GM19099 (cell line): ENCODE data around the gene CCDC197.

ENCODE experiments used
- POLR2A ChIP-seq: IDR thresholded peaks from 3 replicates; pipeline ENCODE4 v1.6.1; 2011; ENCODE audit warnings: low read depth; ENCODE audit not compliant: insufficient read length; ENCODE audit errors: extremely low read depth

Gene CCDC197

GRCh38 chr14:93999573-93999972 lies 2.5 kb downstream of the CCDC197 start:
- no peak for TF ChIP-seq POLR2A

GRCh38 chr14:94000267-94000666 lies 3.2 kb downstream of the CCDC197 start:
- no peak for TF ChIP-seq POLR2A

GRCh38 chr14:94001016-94001415 lies 3.9 kb downstream of the CCDC197 start:
- TF ChIP-seq POLR2A, result no peak

GRCh38 chr14:94001501-94002396 lies 4.6 kb downstream of the CCDC197 start:
- no peak for TF ChIP-seq POLR2A

GRCh38 chr14:94003397-94003796 lies 6.3 kb downstream of the CCDC197 start:
- TF ChIP-seq POLR2A, result no peak

- TF ChIP-seq POLR2A, result no peak
These were observed 6.9 kb downstream of the CCDC197 start for GRCh38 chr14:94004015-94004414.

GRCh38 chr14:94005324-94006073 lies 8.4 kb downstream of the CCDC197 start:
- TF ChIP-seq POLR2A, result no peak

- no peak for TF ChIP-seq POLR2A
These were observed 11.1 kb downstream of the CCDC197 start for GRCh38 chr14:94008234-94008633.

GRCh38 chr14:94009767-94010166 lies 12.7 kb downstream of the CCDC197 start:
- no peak for TF ChIP-seq POLR2A

- TF ChIP-seq POLR2A, result no peak
These were observed 13.5 kb downstream of the CCDC197 start for GRCh38 chr14:94010625-94011024.

GRCh38 chr14:94011795-94012194 lies 14.7 kb downstream of the CCDC197 start:
- TF ChIP-seq POLR2A, result no peak

GRCh38 chr14:94014382-94014781 lies 17.3 kb downstream of the CCDC197 start:
- no peak for TF ChIP-seq POLR2A

GRCh38 chr14:94015223-94015622 lies 18.1 kb downstream of the CCDC197 start:
- no peak for TF ChIP-seq POLR2A

- TF ChIP-seq POLR2A, result no peak
These were observed 19.4 kb downstream of the CCDC197 start for GRCh38 chr14:94016446-94016976.

GRCh38 chr14:94018308-94018707 lies 21.2 kb downstream of the CCDC197 start:
- TF ChIP-seq POLR2A, result no peak

GRCh38 chr14:94019329-94019728 lies 22.2 kb downstream of the CCDC197 start:
- TF ChIP-seq POLR2A, result no peak
